H1 (cell line): ENCODE measurements around the gene CDH2. TPM values are rescaled to one million over a fixed set of nuclear protein-coding genes. Genes with fewer than 3 reads are reported as not detected.

ENCODE experiments used
- CTCF ChIA-PET: fragments of 300-600 bp; sonication (Branson Sonifier 250); formaldehyde crosslinking; loops from one replicate; lab custom pipeline; 2021; ENCODE audit not compliant: partially characterized antibody; lab: Charles Lee
- POLR2A ChIA-PET: fragments of 300-600 bp; sonication (Branson Sonifier 250); formaldehyde crosslinking; loops from one replicate; lab custom pipeline; 2021; ENCODE audit warnings: inconsistent platforms; ENCODE audit not compliant: partially characterized antibody; lab: Charles Lee
- DNase-seq, 2 experiments: peaks; one replicate each; pipeline versions ENCODE4 v3.0.0 to v3.0.0-alpha.2; 2010 to 2022; ENCODE audit warnings: low spot score in 2 of 2, low read depth in 1 of 2, mixed read lengths in 1 of 2
- FAIRE-seq: peaks from 2 replicates; lab custom pipeline; 2011; peaks lifted over from hg19 to GRCh38; lab: Jason Lieb, UNC
- H2AFZ ChIP-seq: 2 replicates; pipeline ENCODE4 v1.8.1; 2012; ENCODE audit warnings: low read length, inconsistent platforms
- H2AK5ac ChIP-seq: 2 replicates; pipeline ENCODE4 v1.6.1; 2013; ENCODE audit warnings: low read depth, low read length
- H2BK120ac ChIP-seq: replicated peaks from 2 replicates; pipeline ENCODE3; 2013; ENCODE audit warnings: low read depth, low read length, inconsistent platforms
- H2BK12ac ChIP-seq: 2 replicates; pipeline ENCODE4 v1.6.1; 2013; ENCODE audit warnings: low read depth, low read length
- H2BK15ac ChIP-seq: 2 replicates; pipeline ENCODE4 v1.6.1; 2013; ENCODE audit warnings: low read length
- H2BK20ac ChIP-seq: 2 replicates; pipeline ENCODE4 v1.6.1; 2013; ENCODE audit warnings: low read length
- H2BK5ac ChIP-seq: 2 replicates; pipeline ENCODE4 v1.6.1; 2013; ENCODE audit warnings: low read depth, low read length
- H3K14ac ChIP-seq: 2 replicates; pipeline ENCODE4 v1.6.1; 2013; ENCODE audit warnings: inconsistent platforms; ENCODE audit not compliant: insufficient read length
- H3K18ac ChIP-seq: 2 replicates; pipeline ENCODE4 v1.6.1; 2013; ENCODE audit warnings: low read length; ENCODE audit errors: extremely low read depth
- H3K23ac ChIP-seq: 2 replicates; pipeline ENCODE4 v1.6.1; 2013; ENCODE audit warnings: inconsistent platforms; ENCODE audit not compliant: insufficient read length
- H3K23me2 ChIP-seq: 2 replicates; pipeline ENCODE4 v1.6.1; 2013; ENCODE audit warnings: low read depth, low read length
- H3K27ac ChIP-seq: 2 replicates; pipeline ENCODE4 v1.6.1; 2011; ENCODE audit warnings: low read depth, low read length, inconsistent platforms
- H3K27me3 ChIP-seq, 4 experiments: replicated peaks in 1 of 4; 1 replicate in 1 of 4; 2 replicates in 3 of 4; pipeline versions ENCODE4 v1.6.1 to v1.8.1; 2011 to 2013; ENCODE audit warnings: low read length in 3 of 4, mild to moderate bottlenecking in 3 of 4, inconsistent platforms in 2 of 4, mixed read lengths in 2 of 4, moderate library complexity in 1 of 4; ENCODE audit not compliant: control insufficient read depth in 3 of 4, insufficient read depth in 3 of 4; ENCODE audit errors: extremely low read depth in 1 of 4
- H3K36me3 ChIP-seq, 4 experiments: 2 replicates each; pipeline versions ENCODE4 v1.6.1 to v1.8.1; 2011 to 2013; ENCODE audit warnings: mild to moderate bottlenecking in 4 of 4, low read length in 3 of 4, moderate library complexity in 2 of 4, control low read depth in 1 of 4, inconsistent platforms in 1 of 4; ENCODE audit not compliant: insufficient read depth in 4 of 4, control insufficient read depth in 2 of 4
- H3K4ac ChIP-seq: replicated peaks from 2 replicates; pipeline ENCODE3; 2013; ENCODE audit warnings: low read length, low read depth, mixed read lengths, inconsistent platforms; ENCODE audit not compliant: insufficient read length
- H3K4me1 ChIP-seq, 4 experiments: replicated peaks in 1 of 4; 1 replicate in 1 of 4; 2 replicates in 3 of 4; pipeline versions ENCODE4 v1.6.1 to v1.8.1; 2011 to 2013; ENCODE audit warnings: low read length in 3 of 4, inconsistent platforms in 2 of 4, mixed read lengths in 1 of 4; ENCODE audit not compliant: insufficient read depth in 4 of 4, control insufficient read depth in 3 of 4
- H3K4me2 ChIP-seq, 2 experiments: 2 replicates each; pipeline versions ENCODE4 v1.6.1 to v1.8.1; 2011 to 2013; ENCODE audit warnings: low read depth in 2 of 2, low read length in 2 of 2, control low read depth in 1 of 2, inconsistent platforms in 1 of 2, mild to moderate bottlenecking in 1 of 2; ENCODE audit not compliant: insufficient read depth in 1 of 2
- H3K4me3 ChIP-seq, 4 experiments: fragments of 200-600, 300-600 bp in 1 of 4; sonication (generic), shearing (Covaris generic), sonication (Bioruptor Twin) in 1 of 4; 2 replicates each; pipeline versions ENCODE4 v1.5.1 to v1.8.1; 2011 to 2016; ENCODE audit warnings: low read length in 4 of 4, low read depth in 3 of 4, control low read depth in 2 of 4, inconsistent platforms in 2 of 4, mild to moderate bottlenecking in 2 of 4, mixed read lengths in 1 of 4, moderate library complexity in 1 of 4; ENCODE audit not compliant: insufficient read depth in 2 of 4; ENCODE audit errors: extremely low read depth in 1 of 4
- H3K56ac ChIP-seq: replicated peaks from 2 replicates; pipeline ENCODE3; 2013; ENCODE audit warnings: low read depth, mild to moderate bottlenecking, mixed read lengths, low read length, inconsistent platforms; ENCODE audit not compliant: insufficient read length
- H3K79me1 ChIP-seq: 2 replicates; pipeline ENCODE4 v1.6.1; 2013; ENCODE audit warnings: low read depth, low read length, control low read depth
- H3K79me2 ChIP-seq, 2 experiments: 2 replicates each; pipeline versions ENCODE4 v1.6.1 to v1.8.1; 2012 to 2013; ENCODE audit warnings: low read length in 2 of 2, mild to moderate bottlenecking in 2 of 2, inconsistent platforms in 1 of 2; ENCODE audit not compliant: insufficient read depth in 2 of 2, control insufficient read depth in 1 of 2
- H3K9ac ChIP-seq, 4 experiments: replicated peaks in 1 of 4; 1 replicate in 1 of 4; 2 replicates in 3 of 4; pipeline versions ENCODE4 v1.6.1 to v1.8.1; 2011 to 2013; ENCODE audit warnings: low read depth in 3 of 4, low read length in 3 of 4, control low read depth in 2 of 4, mild to moderate bottlenecking in 2 of 4, moderate library complexity in 2 of 4, inconsistent platforms in 1 of 4; ENCODE audit errors: extremely low read depth in 1 of 4
- H3K9me3 ChIP-seq, 2 experiments: 2 replicates each; pipeline versions ENCODE4 v1.6.1 to v1.8.1; 2012 to 2013; ENCODE audit warnings: mild to moderate bottlenecking in 2 of 2, moderate library complexity in 2 of 2, control low read depth in 1 of 2, inconsistent platforms in 1 of 2, low read depth in 1 of 2, low read length in 1 of 2, mixed read lengths in 1 of 2; ENCODE audit not compliant: insufficient read depth in 2 of 2
- H4K20me1 ChIP-seq, 2 experiments: replicated peaks in 1 of 2; 2 replicates each; pipeline versions ENCODE3 to v1.8.1; 2011 to 2013; ENCODE audit warnings: inconsistent platforms in 2 of 2, low read length in 2 of 2, mild to moderate bottlenecking in 1 of 2; ENCODE audit not compliant: insufficient read depth in 2 of 2, control insufficient read depth in 1 of 2
- H4K5ac ChIP-seq: 2 replicates; pipeline ENCODE4 v1.6.1; 2013; ENCODE audit warnings: low read length, low read depth, mixed read lengths, inconsistent platforms; ENCODE audit not compliant: insufficient read length
- H4K8ac ChIP-seq: 2 replicates; pipeline ENCODE4 v1.8.0; 2013; ENCODE audit warnings: mild to moderate bottlenecking, moderate library complexity, low read length, inconsistent platforms; ENCODE audit not compliant: insufficient read depth; ENCODE audit errors: extremely low read depth
- H4K91ac ChIP-seq: replicated peaks from 2 replicates; pipeline ENCODE3; 2013; ENCODE audit warnings: low read length, mixed read lengths, inconsistent platforms; ENCODE audit not compliant: insufficient read length
- CBX5 ChIP-seq: fragments of 300-800, 300-1000 bp; sonication (generic); IDR thresholded peaks from 2 replicates; pipeline ENCODE4 v1.7.1; 2016; ENCODE audit warnings: antibody characterized with exemption, low read length, low read depth
- CBX8 ChIP-seq: fragments of 300-800, 300-1000 bp; sonication (generic); IDR thresholded peaks from 2 replicates; pipeline ENCODE4 v1.7.1; 2016; ENCODE audit warnings: low read depth, low read length, borderline replicate concordance
- GABPA ChIP-seq: IDR thresholded peaks from 2 replicates; pipeline ENCODE4 v1.6.1; 2011; ENCODE audit warnings: mild to moderate bottlenecking, low read length, moderate library complexity, borderline replicate concordance; ENCODE audit not compliant: insufficient read depth
- HDAC2 ChIP-seq, 2 experiments: fragments of 300-600 bp in 1 of 2; sonication (generic) in 1 of 2; IDR thresholded peaks; 2 replicates each; pipeline ENCODE4 v1.6.1; 2011 to 2012; ENCODE audit warnings: low read depth in 2 of 2, low read length in 2 of 2, mild to moderate bottlenecking in 2 of 2, moderate library complexity in 2 of 2, borderline replicate concordance in 1 of 2, inconsistent platforms in 1 of 2
- HDAC6 ChIP-seq: IDR thresholded peaks from one replicate; pipeline ENCODE4 v1.7.1; 2012; ENCODE audit warnings: low read depth, mild to moderate bottlenecking, inconsistent platforms, low read length, moderate library complexity
- POLR2AphosphoS5 ChIP-seq: IDR thresholded peaks from 2 replicates; pipeline ENCODE4 v1.6.1; 2011; ENCODE audit warnings: low read depth, low read length
- SIN3A ChIP-seq, 2 experiments: IDR thresholded peaks in 1 of 2; conservative IDR thresholded peaks in 1 of 2; 2 replicates each; pipeline ENCODE4 v1.6.1; 2011 to 2012; ENCODE audit warnings: low read length in 2 of 2, improper control_type of control experiment in 1 of 2, low read depth in 1 of 2, mild to moderate bottlenecking in 1 of 2
- SIRT6 ChIP-seq: IDR thresholded peaks from one replicate; pipeline ENCODE4 v1.7.1; 2012; ENCODE audit warnings: low read length, inconsistent platforms
- WGBS, 2 experiments: shearing (Covaris generic) in 1 of 2; methylation state at CpG; one replicate each; pipeline versions ENCODE4 v1.1.6 to v1.1.7; 2013 to 2015; ENCODE audit warnings: low lambda C conversion rate in 2 of 2, mixed read lengths in 2 of 2, inconsistent platforms in 1 of 2, low coverage in 1 of 2, missing lambda C conversion rate in 1 of 2; ENCODE audit not compliant: insufficient replicate concordance in 2 of 2, insufficient coverage in 1 of 2, insufficient read length in 1 of 2; ENCODE audit errors: extremely low coverage in 1 of 2, missing lambda C conversion rate in 1 of 2; 5-methylcytosine and 5-hydroxymethylcytosine counted together
- polyA plus RNA-seq, 7 experiments: library from polyadenylated mRNA; depleted of rRNA in 3 of 7; stranded (reverse) in 5 of 7; unstranded in 2 of 7; fragments of >200 nt in 5 of 7; fragments of 200-250 nt in 2 of 7; gene quantifications; 1 replicate in 5 of 7; 2 replicates in 1 of 7; 4 replicates in 1 of 7; pipeline versions ENCODE4 v1.2.1 to v1.2.3, GENCODE V29; 2011 to 2013; ENCODE audit warnings: missing spikeins in 2 of 7, mixed read lengths in 2 of 7
- total RNA-seq: library from RNA; stranded (reverse); fragmentation: NEBNext Ultra II Directional; extraction: Animal tissue kit (Norgen Biotek cat#: 25700); gene quantifications from 2 replicates; pipeline ENCODE4 v1.2.1, GENCODE V29; 2021

Gene CDH2
- total and polyA plus RNA-seq, 2 of the 8 experiments (the other 6 are each of a cell fraction or from before 2014, with no cell fraction given): 15.0 to 56.5 TPM

GRCh38 chr18:28043631-28044030 is 133.3 kb downstream of the CDH2 start:
- H3K36me3 ChIP-seq: no peaks in the 10 kb centered on the region
- H3K27ac ChIP-seq: no peak overlapping the region
- ChIA-PET POLR2A (no interaction called here), CTCF (interaction anchor here (0.6 to 1.1 kb wide), 2 partner anchors 30 to 118 kb away, joined by 3 read pairs; no protein-coding TSS in a partner anchor)
- no peak for TF ChIP-seq SIRT6
- no peak for TF ChIP-seq POLR2AphosphoS5
- no peak for TF ChIP-seq CBX5
- no peak for TF ChIP-seq SIN3A (conservative IDR thresholded peaks at IDR 0.05 in 1 of 2, IDR thresholded peaks at IDR 0.05 in 1 of 2; ENCODE audit: low read depth in 1 of 2, low read length in 2 of 2)
- no peak for TF ChIP-seq HDAC6
- TF ChIP-seq GABPA: no peak
- TF ChIP-seq HDAC2 (IDR thresholded peaks at IDR 0.05; ENCODE audit: borderline replicate concordance in 1 of 2, low read depth in 2 of 2, low read length in 2 of 2): no peak
- TF ChIP-seq CBX8: no peak
- no peak overlapping the region for H3K4me2 ChIP-seq
- no peak overlapping the region for H2BK20ac ChIP-seq
- no peak overlapping the region for H2BK15ac ChIP-seq
- no peak overlapping the region for H2AFZ ChIP-seq
- H3K27me3 ChIP-seq: no peaks in the 10 kb centered on the region
- no peak overlapping the region for H4K5ac ChIP-seq
- 94% methylated on average over 3 of the region's 3 CpGs; no CpG with 5 or more reads in 1 of the 2 experiments for WGBS, 2 experiments
- no peak overlapping the region for H2BK12ac ChIP-seq
- H4K91ac ChIP-seq: no peak overlapping the region
- H3K18ac ChIP-seq: no peak overlapping the region
- no peak overlapping the region for H3K4ac ChIP-seq
- no peak overlapping the region for H3K23ac ChIP-seq
- DNase-seq: no peak
- no peak overlapping the region for H4K8ac ChIP-seq
- peaks cover 0 to 3% of the 10 kb centered on the region in 2 experiments; a peak in 1 of 4 replicates for H3K9me3 ChIP-seq
- H3K9ac ChIP-seq: no peak overlapping the region
- H3K23me2 ChIP-seq: no peaks in the 10 kb centered on the region
- no peaks in the 10 kb centered on the region for H3K79me2 ChIP-seq
- no peak overlapping the region for H3K4me3 ChIP-seq
- no peak for FAIRE-seq
- no peaks in the 10 kb centered on the region for H3K79me1 ChIP-seq
- H4K20me1 ChIP-seq: no peaks in the 10 kb centered on the region
- H2BK120ac ChIP-seq: no peak overlapping the region
- H2AK5ac ChIP-seq: no peak overlapping the region
- no peak overlapping the region for H3K56ac ChIP-seq
- H3K4me1 ChIP-seq: peaks cover 0 to 12% (median 1%) of the 10 kb centered on the region in 4 experiments; a peak in 2 of 7 replicates
- no peak overlapping the region for H3K14ac ChIP-seq
- H2BK5ac ChIP-seq: no peak overlapping the region
